Measurements from ENCODE around the gene APBB1IP.

GRCh38 chr10:26472492-26472778 lies 34.3 kb downstream of the APBB1IP start:
- no peak for TF ChIP-seq CTCF (IDR thresholded peaks at IDR 0.05)
- TF ChIP-seq POLR2A (IDR thresholded peaks at IDR 0.05) = no peak

Data from lower leg skin (tissue), 3 donors.